GM11168 (cell line): ENCODE data around the gene HPCAL1.

Experiments
- in situ Hi-C: fragments of 300-500 bp; cut with MboI; formaldehyde crosslinking; loops from one replicate; pipeline ENCODE4 v1.12.0; 2022; ENCODE audit warnings: low sequenced_read_pairs; ENCODE audit not compliant: unreplicated experiment

The HPCAL1 gene

DNA sequence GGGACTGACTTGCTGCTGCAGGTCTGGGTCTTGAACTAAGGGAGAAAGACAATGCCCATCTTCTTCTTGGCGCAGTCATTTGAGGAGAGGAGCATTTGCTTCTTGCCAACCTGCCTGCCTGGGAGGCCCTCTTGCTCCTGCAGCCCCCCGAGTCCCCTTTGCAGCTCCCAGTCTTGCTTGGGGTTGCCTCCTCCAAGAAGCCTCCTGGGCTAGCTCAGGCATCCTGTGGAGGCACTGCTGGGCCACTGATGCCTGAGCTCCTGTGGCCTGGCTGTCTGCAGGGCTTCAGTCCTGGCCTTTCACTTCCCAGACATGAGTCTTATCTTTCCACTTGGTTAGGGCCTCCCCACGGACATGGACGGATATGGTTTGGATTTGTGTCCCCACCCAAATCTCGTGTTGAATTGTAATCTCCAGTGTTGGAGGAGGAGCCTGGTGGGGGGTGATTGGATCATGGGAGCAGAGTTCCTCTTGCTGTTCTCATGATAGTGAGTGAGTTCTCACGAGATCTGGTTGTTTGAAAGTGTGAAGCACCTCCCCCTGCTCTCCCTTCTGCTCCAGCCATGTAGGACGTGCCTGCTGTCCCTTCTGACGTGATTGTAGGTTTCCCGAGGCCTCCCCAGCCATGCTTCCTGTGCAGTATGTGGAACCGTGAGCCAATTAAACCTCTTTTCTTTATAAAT, 17.3 kb downstream of the HPCAL1 start:
- in situ Hi-C loops: loop anchor here (5.0 to 10.0 kb wide), 2 partner anchors 87 to 175 kb away; no protein-coding TSS in a partner anchor

DNA sequence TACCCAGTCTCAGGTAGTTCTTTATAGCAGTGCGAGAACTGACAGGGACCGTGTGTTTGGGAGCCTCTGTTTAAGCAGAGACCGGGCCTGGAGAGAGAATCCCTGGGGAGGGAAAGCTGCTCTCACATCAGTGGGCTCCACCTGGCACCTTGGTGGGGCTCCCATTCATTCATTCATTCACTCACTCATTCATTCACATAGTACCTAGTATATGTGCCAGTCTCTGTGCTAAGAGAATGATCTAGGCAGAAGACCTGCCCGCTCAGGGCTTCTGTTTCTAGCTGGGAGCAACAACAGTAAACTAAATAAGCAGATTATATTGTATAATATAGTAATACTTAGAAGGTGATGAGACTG, 17.8 kb downstream of the HPCAL1 start:
- in situ Hi-C loops: loop anchor here (5.0 to 10.0 kb wide), 2 partner anchors 87 to 176 kb away; no protein-coding TSS in a partner anchor

DNA sequence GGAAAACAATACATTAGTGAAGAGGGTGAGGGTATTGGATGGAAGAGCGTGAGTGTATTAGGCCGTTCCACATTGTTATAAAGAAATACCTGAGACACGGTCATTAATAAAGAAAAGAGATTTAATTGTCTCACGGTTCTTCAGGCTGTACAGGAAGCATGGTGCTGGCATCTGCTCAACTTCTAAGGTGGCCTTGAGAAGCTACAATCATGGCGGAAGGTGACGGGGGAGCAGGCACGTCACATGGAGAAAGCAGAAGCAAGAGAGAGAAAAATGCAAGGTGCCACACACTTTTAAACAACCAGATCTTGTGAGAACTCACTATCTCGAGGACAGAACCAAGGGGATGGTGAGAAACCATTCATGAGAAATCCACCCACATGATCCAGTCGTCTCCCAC, 18.2 kb downstream of the HPCAL1 start:
- in situ Hi-C loops: loop anchor here (5.0 to 10.0 kb wide), 2 partner anchors 86 to 176 kb away; no protein-coding TSS in a partner anchor

DNA sequence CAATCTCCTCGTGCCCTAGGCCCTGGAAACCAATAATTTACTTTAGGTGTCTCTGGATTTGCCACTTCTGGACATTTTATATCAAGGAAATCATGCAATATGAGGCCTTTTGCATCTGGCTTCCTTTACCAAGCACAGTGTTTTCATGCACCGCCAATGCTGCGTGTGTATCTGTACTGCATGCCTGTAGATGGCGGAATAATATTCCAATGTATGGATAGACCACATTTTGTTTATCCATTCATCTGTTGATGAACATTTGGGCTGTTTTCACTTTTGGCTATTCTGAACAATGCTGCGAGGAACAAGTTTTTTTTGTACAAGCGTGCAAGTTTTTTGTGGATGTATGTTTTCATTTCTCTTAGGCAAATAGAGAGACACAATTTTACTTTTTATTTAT, 18.9 kb downstream of the HPCAL1 start:
- in situ Hi-C loops: loop anchor here (5.0 to 10.0 kb wide), 2 partner anchors 86 to 177 kb away; no protein-coding TSS in a partner anchor

DNA sequence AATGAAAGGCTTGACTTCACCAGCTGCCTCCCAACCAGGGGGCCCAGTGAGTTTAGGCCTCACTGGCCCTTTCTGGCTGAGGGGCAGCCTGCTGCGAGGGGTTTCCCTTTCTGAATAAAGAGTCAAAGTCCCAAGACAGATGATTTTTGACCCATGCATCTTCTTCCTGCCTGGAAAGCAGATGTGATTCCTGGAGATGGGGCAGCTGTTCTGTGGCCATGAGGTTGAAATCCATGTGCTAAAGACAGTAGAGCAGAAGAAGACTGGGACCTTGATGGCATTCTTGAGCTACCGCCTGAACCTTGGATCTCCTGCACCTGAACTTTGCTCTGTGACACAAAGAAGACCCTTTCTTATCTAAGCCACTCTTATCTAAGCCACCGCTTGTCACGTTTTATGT, 19.8 kb downstream of the HPCAL1 start:
- in situ Hi-C loops: loop anchor here (5.0 to 10.0 kb wide), 2 partner anchors 85 to 178 kb away; no protein-coding TSS in a partner anchor

DNA sequence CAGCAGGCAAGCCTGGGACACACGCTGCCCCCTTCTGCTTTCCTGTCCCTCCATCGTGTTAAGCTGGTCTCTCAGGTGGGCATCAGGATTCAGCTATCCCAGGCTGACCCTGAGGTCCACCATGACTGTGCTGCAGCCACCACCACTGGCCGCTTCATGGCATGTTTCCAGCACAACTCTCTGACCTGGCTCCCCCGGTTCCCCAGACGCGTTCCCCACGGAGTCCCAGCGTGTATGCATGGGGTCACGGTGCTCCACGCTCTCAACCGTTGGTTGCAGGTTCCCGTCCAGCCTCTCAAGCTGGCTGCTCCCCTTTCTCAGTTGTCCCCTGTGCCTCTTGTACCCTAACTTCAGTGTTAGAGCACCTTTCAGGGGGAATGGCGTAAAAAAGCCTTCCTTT, 20.3 kb downstream of the HPCAL1 start:
- in situ Hi-C loops: loop anchor here (5.0 to 10.0 kb wide), 2 partner anchors 84 to 178 kb away; no protein-coding TSS in a partner anchor

DNA sequence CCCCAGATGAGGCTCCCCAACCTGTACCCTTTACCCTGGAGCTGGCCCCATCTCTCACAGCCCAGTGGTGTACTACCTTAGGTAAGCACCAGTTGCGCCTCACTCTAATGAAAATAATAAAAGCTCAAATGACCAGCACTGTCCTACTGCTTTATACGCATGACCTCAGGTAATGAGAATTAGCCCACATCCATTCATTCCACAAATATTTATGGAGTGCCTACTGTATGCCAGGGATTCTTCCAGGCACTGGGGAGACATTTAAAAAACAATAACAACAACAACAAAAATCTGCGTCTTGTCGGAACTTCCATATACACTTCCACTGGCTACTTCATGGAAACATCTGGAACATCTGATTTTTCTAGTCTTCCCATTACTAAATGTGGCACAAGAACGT, 20.8 kb downstream of the HPCAL1 start:
- in situ Hi-C loops: loop anchor here (5.0 to 10.0 kb wide), 2 partner anchors 84 to 179 kb away; no protein-coding TSS in a partner anchor

DNA sequence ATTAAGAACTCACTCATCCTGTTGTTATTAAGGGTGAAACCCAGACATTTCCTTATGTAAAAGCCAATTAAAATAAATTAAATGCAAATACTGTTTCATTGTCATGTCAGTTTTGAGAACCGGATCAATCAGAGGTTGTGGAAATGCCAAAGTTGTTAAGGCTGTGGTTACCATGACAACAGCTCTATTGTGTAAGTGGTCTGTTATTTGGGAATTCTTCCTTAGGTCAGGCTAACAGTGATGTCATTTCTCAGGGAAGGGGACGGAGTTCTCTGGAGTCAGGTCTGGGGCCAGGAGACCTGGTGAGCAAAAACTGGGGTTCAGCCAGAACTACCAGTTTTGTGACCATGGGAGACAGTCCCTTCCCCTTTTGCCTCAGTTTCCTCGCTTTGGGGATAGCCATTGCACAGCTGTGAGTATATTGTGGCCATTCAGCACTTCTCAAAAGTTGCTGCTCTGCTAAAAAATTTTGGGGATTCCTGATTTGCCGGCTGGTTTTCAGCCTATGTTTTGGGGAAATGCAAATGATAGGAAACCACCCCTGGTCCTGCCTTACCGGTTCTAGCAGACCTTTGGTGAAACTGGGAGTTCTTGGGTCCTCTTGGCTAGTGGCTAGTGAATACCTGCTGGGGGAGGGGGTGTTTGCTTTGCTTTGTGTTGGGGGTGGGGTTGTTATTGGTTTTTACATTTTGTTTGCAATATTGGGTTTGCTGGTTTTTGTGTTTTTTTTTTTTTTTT, 21.6 kb downstream of the HPCAL1 start:
- in situ Hi-C loops: loop anchor here (5.0 to 10.0 kb wide), 2 partner anchors 83 to 179 kb away; no protein-coding TSS in a partner anchor

DNA sequence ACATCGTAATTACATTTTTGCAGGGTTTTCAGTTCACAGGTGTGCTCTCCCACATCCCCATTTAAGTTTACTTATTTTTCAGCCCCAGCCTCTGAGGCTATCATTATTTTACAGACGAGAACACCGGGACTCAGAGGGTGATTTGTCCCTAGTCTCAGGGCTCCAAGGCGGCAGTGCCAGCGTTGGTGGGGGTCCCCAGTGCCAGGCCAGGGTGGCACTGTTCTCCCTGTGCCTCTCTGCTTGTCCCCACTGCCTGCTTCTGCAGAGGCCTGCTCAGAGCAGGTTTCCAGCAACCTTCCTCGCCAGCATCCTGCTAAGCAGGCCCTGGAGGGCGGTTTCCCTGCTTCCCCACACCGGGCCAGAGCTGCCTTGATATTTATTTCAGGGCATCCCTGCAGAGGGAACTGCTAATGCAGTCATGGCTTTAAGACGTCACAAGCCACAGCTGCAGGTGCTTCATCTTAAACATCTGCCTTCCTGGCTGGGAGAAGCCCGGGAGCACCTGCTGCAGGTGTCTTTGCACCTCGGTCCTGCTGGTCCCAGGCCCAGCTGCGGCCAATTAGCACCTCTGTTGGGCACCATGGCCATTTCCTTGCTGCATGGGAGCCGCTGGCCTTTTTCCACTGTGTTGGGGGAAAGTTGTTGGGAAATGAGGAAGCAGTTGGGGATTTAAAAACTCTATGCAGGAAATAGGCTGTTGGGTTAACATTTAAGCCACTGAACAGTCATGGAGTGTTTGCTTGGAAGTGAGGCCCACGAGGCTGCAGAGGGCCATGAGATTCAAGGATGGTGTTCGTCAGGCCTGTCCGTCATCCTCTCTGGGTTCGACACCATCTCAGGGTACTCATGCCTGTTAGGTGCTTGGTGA, 22.8 kb downstream of the HPCAL1 start:
- in situ Hi-C loops: loop anchor here (10.0 kb wide), 1 partner anchor 181 kb away; no protein-coding TSS in a partner anchor

DNA sequence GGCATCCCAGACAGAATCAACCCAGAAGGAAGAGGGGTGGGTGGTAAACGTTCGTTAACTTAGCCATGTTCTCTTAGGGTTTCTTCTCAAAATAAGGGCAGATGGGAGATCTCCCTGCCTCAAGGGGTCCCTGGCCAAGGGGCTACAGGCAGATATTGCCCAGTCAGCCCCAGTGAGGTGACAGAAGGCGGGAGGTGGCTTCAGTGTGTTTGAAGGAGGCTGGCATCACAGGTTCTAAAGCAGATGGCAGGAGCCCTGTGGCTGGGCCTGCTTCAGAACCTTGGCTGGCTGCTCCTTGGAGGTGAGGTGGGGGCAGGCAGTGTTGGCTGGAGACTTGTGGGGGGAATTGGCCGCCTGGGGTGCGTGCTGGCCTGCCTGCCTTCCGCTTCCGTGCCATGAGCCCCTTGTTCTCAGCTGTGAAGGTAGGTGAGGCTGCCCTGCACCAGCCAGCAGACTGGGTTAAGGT, 23.5 kb downstream of the HPCAL1 start:
- in situ Hi-C loops: loop anchor here (10.0 kb wide), 1 partner anchor 181 kb away; no protein-coding TSS in a partner anchor

DNA sequence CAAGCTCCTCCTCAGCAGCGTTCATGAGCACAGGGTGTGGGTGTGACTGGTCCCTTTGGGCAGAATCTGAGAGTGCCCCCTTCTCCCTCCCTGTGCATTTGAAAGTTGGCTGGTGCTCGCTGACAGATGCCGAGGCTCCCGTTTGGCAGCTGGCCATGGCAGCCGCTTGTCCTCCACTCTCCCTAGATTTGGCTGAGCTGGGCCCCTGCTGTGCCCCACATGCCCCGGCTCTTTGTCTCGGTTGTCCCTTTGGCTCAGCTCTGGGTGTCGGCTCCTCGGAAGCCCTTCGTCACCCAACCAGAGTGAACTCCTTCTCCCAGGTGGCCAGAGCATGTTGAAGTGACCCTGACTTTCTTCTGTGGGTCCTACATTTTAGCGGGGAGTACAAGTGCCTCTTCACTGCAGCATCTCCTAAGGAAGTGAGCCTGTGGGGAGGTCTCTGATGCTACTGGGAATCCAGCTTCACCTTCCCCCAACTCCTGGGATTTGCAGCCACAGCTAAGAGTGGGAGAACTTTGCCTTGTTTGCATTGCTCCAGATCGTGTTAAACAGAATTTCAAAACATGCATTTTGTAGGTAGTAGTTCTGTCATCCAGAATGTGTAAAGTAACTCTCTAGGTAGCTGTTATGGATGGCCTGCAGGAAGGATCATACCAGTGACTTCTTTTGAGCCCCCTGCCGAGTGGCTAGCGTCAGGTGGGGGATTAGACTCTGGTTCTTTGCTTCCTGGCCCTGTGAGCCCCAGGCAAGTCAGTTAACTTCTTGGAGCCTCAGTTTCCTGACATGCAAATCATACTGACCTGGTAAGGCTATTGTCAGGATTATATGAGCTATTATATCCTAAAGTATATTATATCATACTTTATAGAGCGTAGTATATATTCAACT, 24.2 kb downstream of the HPCAL1 start:
- in situ Hi-C loops: loop anchor here (10.0 kb wide), 1 partner anchor 182 kb away; no protein-coding TSS in a partner anchor

DNA sequence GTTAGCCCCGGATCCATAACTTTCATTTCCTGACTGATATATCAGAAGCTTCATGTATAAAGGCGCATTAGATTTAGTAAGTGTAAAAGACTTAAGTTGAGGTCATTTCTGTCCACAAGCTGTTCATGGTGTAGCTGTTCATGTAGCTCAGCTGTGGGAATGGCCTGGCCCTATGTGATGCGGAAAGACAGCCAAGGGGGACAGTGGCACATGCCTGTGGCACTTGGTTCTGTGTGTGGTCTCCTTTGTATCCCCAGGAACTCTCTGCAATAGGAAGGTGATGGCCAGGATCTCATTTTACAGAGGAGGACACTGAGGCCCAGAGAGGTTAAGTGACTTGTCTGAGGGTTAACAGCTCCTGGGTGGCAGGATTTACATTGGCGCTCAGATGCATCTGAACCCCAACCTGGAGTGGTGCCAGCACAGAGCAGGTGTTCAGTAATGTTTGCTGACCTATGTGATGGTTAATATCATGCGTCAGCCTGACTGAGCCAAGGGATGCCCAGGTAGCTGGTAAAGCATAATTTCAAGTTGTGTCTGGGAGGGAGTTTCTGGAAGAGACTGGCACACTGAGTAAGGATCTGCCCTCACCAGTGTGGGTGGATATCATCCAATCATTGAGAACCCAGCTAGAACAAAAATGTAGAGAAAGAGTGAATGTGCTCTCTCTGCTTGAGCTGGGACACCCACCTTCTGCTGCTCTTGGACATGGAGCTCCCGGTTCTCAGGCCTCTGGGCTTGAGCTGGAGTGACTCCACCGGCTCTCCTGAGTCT, 25.4 kb downstream of the HPCAL1 start:
- in situ Hi-C loops: loop anchor here (10.0 kb wide), 1 partner anchor 183 kb away; no protein-coding TSS in a partner anchor

DNA sequence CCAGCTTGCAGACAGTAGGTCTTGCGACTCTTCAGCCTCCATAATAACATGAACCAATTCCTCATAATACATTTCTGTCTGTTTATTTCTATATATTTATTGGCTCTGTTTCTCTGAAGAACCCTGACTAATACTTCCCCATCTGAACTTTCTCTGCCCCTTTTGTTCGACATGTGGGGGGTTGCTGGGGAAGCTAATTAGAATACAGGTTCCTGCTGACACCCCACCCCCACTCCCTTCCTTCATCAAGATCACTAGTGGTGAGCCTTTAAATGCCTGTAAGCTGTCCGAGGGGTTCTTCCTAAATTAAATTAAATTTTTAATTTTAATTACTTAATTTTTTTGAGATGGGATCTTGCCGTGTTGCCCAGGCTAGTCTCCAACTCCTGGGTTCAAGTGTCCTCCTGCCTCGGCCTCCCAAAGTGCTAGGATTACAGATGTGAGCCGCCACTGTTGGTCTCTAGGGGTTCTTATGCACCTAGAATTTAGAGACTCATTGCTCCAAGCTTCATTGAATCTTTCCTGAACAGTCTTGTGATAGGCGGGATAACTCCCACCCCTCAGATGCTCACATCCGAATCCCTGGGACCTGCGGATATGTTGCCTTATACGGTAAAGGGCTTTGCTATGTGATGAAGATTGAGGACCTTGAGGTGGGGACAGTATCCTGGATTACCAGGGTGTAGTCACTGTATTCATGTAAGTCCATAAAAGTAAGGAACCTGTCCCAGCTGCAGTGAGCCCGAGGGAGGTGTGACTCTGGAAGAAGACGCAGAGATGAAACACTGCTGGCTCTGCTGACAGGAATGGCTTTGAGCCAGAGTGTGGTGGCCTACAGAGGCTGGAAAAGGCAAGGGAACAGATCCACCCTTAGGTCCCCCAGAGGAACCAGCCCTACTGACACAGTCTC, 26.2 kb downstream of the HPCAL1 start:
- in situ Hi-C loops: loop anchor here (10.0 kb wide), 1 partner anchor 184 kb away; no protein-coding TSS in a partner anchor

DNA sequence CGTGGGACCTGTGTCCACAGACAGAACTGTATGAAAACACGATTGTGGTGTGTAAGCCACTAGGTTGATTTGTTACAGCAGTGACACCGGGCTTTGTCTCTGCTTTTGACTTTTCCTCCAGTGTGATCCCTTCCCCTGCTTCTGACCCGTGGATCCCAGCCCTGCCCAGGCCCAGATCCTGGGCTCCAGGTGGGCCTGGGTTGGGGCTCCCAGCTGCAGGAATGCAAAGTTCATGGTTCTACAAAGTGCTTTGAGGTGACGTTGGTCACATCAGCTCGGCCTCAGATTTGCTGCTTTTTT, 26.8 kb downstream of the HPCAL1 start:
- in situ Hi-C loops: loop anchor here (10.0 kb wide), 1 partner anchor 185 kb away; no protein-coding TSS in a partner anchor

DNA sequence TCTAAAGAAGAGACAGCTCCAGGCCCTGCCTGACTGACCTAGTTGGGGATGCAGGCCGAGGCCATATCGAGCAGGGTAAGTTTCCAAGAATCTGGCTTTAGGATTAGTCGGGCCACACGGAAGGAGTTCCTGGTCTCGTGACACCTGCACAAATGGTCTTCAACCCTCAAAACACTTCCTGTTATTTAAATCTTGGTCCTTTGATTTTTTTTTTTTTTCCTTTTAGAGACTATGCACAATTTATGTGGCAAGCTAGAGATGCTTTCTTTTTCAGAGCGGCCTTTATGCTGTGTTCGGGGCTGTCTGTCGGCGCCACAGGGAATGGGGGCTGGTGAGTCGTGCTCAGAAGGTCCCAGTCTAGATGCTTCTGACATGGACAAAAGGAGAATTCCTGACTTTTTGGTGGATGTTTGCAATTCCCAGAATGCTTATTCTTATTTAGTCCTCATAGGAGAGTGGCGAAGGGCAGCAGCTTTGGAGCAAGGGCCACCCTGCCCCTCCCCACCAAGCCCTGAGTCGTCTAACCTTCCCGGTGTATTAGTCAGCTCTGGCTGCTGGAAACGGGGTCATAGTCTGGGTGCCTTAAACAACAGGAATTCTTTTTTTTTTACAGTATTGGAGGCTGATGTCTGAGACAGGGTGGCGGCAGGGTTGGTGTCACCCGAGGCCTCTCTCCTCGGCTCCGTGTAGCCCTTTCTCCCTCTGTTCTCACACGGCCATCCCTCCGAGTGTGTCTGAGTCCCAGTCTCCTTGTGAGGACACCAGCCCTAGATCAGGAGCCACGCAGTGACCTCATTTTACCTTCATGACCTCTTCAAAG, 27.4 kb downstream of the HPCAL1 start:
- in situ Hi-C loops: loop anchor here (10.0 kb wide), 1 partner anchor 185 kb away; no protein-coding TSS in a partner anchor

DNA sequence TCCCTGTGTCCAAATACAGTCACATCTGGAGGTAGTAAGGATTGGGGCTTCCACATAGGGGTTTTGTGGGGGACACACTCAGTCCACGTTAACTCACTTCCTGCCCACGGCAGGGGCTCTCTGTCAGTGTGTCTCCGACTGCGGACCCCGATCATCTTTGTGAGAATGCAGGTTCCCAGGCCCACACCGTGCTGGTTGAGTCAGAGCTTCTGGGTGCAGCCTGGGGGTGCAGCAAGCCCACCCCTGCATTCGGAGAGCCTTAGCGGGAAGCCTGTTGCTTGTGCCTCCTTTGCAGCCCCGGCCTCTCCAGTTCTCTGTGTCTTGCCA, 28.0 kb downstream of the HPCAL1 start:
- in situ Hi-C loops: no loop called here
